HG03575 (cell line): Measurements from ENCODE around the gene RYR1.
"Not testable (repeated sequence)": the region's sequence is repeated elsewhere in the genome, so short reads cannot be mapped to it uniquely, and the experiment has no call there.

ENCODE experiments used
- ATAC-seq: cut with Tn5 transposase; IDR thresholded peaks from one replicate; pipeline ENCODE4 v1.9.1; 2021; ENCODE audit not compliant: unreplicated experiment, insufficient number of reproducible peaks, low FRiP score; ENCODE audit errors: extremely low read depth

Gene RYR1

DNA sequence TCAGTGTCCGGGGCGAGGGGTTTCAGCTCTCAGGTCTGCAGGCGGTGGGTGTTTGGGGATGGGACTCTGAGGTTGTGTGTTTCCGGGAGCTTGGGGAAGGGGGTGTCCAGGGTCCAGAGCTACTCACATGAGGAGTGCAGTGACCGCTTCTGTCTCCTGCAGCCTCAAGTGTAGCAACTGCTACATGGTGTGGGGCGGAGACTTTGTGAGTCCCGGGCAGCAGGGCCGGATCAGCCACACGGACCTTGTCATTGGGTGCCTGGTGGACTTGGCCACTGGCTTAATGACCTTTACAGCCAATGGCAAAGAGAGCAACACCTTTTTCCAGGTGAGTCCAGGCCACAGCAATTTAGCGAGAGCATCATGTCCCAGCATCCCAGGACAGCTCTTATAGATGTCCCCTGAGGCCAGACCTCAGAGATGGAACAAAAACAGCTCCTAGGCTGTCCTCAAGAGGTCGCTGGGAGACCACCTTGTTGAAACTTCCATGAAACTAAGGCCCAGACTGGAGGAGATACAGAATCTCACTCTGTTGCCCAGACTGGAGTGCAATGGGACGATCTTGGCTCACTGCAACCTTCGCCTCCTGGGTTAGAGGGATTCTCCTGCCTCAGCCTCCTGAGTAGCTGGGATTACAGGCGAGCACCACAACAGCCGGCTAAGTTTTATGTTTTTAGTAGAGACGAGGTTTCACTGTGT lies 44.9 kb downstream of the RYR1 start:
- no peak for ATAC-seq

DNA sequence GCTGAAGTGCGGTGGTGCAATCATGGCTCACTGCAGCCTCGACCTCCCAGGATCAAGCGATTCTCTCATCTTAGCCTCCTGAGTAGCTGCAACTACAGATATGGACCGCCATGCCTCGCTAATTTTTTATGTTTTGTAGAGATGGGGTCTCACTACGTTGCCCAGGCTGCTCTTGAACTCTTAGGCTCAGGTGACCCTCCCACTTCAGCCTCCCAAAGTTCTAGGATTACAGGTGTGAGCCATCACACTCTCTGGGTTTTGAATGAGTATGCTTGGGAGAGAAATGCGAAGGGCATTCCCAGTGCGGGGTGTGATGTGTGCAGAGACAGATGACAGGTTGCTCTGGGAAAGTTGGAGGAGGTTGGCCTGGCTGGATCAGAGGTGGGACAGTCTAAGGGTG lies 49.0 kb downstream of the RYR1 start:
- no peak for ATAC-seq

DNA sequence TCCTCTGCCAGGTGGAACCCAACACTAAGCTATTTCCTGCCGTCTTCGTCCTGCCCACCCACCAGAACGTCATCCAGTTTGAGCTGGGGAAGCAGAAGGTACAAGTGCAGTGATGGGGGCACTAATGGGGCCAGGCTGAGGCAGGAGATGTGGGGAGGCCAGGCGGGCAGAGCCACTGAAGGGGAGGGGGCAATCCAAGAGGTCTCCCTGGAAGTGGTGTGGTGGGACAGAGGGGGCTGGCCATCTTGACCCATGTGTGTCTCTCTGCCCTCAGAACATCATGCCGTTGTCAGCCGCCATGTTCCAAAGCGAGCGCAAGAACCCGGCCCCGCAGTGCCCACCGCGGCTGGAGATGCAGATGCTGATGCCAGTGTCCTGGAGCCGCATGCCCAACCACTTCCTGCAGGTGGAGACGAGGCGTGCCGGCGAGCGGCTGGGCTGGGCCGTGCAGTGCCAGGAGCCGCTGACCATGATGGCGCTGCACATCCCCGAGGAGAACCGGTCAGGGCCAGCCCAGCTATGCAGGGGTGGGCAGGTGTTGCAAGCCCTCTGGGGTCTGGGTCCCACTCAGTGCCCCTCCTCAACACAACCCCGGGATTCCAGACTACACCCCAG lies 49.6 kb downstream of the RYR1 start:
- no peak for ATAC-seq

DNA sequence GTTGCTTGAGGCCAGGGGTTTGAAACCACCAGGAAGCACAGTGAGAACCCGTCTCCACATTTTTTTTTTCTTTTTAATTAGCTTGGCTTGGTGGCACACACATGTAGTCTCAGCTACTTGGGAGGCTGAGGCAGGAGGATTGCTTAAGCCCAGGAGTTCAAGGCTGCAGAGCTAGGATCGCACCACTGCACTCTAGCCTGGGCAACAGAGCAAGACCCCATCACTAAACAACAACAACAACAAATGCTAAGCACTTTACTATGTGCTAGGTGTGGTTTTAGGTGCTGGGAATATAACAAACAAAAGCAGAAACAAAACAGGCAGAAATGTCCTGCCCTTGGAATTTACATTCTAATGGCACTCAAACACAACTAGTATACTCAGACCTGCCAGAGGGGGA lies 51.3 kb downstream of the RYR1 start:
- ATAC-seq: no peak

DNA sequence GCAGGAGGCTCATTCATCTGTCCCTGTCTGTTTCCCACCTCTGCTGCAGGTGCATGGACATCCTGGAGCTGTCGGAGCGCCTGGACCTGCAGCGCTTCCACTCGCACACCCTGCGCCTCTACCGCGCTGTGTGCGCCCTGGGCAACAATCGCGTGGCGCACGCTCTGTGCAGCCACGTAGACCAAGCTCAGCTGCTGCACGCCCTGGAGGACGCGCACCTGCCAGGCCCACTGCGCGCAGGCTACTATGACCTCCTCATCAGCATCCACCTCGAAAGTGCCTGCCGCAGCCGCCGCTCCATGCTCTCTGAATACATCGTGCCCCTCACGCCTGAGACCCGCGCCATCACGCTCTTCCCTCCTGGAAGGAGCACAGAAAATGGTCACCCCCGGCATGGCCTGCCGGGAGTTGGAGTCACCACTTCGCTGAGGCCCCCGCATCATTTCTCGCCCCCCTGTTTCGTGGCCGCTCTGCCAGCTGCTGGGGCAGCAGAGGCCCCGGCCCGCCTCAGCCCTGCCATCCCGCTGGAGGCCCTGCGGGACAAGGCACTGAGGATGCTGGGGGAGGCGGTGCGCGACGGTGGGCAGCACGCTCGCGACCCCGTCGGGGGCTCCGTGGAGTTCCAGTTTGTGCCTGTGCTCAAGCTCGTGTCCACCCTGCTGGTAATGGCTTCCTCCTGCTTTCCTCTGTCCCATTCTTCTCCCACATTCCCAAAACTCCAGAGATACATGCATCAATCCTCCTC lies 52.2 kb downstream of the RYR1 start:
- ATAC-seq: no peak

DNA sequence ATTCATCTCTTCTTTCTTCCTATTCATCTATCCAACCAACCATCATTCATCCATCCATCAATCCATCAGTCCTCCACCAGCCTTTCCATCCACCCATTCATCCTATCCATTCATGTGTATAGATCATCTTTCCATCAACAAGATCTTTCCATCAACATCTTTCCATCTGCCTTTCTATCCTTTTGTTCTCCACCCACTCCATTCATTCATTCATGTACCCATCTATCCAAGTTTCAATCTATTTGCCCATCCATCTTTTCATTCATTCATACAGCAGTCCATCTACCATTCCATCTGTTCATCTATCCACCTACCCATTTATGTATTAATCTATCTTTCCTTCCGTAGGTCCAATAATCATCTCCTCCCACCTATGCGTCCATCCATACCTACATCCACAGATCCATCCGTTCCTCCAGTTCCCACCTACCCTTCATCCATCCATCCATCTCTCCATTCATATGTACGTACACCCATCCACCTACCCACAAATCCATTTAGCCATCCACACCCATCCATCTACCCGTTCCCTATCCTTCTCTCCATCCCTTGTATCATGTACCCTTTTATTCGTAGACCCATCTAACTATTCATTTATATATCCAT lies 53.3 kb downstream of the RYR1 start:
- no peak for ATAC-seq

DNA sequence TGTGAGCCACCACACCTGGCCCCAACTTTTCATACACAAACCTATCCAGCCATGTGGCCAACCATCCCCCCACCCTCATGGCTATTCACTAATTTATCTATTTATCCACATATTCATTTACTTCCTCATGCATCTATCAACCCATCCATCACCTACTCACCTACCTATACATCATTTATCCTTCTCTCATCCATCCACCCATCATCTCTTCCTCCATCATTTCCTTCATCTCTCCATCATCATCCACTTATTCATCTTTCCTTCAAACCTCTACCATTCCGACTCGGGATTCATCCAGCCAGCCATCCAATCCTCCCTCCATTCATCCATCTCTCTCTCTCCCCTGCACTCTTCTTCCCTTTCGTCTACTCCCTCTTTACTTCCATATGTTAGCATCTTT lies 54.6 kb downstream of the RYR1 start:
- no peak for ATAC-seq

DNA sequence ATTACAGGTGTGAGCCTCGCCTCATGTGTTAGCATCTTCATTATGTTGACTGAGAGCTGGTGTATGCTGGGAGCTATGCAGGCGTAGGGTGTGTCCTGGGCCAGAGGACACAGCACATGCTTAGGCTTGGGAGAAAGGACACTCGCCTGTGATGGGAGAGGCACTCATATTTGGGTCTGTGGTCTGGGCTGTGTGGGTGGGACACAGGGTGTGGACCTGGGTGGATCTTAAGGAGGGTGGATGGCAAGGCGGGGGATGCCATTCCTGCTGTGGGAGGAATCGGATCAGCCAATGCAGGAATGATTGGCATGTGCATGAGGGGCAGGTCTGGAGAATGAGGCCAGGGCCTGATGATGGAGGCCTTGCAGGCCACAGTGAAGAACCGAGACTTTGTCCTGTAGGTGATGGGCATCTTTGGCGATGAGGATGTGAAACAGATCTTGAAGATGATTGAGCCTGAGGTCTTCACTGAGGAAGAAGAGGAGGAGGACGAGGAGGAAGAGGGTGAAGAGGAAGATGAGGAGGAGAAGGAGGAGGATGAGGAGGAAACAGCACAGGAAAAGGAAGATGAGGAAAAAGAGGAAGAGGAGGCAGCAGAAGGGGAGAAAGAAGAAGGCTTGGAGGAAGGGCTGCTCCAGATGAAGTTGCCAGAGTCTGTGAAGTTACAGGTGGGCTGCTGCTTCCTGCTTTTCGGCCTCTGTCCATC lies 55.4 kb downstream of the RYR1 start:
- no peak for ATAC-seq

DNA sequence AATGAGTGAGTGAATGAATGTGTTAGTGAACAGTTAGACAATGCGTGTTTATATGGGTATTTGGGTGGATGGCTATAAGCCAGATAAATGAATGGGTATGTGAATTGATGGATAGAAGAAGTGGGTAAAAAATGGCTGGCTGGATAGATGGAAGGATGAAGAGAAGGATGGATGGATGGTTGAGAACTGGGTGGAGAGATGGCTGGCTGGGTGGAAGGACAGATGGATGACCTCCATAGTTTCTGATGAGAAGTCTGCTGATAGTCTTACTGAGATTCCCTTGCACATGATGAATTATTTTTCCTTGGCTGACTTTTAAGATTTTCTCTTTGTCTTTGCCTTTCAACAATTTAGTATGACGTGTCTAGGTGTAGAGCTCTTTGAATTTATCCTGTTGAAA lies 57.4 kb downstream of the RYR1 start:
- no peak for ATAC-seq

DNA sequence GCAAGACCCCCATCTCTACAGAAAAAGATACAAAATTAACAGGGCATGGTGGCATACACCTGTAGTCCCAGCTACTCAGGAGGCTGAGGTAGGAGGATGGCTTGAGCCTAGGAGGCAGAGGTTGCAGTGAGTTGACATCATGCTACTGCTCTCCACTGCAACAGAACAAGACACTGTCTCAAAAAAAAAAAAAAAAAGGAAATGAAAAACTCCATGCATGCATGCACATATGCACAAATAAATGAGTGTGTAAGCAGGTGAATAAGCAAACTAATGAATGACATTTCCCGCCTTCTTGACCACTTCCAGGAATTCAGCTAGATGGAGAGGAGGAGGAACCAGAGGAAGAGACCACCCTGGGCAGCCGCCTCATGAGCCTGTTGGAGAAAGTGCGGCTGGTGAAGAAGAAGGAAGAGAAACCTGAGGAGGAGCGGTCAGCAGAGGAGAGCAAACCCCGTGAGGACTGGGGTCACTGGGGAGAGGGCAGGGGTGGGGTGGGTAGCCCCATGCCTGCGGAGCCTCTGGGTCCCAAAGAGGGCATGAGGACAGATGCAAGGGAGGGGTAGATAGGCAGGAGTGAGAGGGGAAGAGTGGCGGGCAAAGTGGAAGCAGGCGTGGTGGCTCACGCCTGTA lies 58.8 kb downstream of the RYR1 start:
- no peak for ATAC-seq

DNA sequence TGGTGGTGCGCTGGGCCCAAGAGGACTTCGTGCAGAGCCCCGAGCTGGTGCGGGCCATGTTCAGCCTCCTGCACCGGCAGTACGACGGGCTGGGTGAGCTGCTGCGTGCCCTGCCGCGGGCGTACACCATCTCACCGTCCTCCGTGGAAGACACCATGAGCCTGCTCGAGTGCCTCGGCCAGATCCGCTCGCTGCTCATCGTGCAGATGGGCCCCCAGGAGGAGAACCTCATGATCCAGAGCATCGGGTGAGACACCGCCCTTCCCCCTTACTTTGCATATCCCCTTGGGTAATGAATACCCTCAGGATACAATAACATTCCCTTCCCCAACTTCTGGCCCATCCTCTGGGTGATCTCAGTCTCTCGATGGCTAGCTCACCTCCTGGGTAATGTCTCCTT lies 60.9 kb downstream of the RYR1 start:
- no peak for ATAC-seq

DNA sequence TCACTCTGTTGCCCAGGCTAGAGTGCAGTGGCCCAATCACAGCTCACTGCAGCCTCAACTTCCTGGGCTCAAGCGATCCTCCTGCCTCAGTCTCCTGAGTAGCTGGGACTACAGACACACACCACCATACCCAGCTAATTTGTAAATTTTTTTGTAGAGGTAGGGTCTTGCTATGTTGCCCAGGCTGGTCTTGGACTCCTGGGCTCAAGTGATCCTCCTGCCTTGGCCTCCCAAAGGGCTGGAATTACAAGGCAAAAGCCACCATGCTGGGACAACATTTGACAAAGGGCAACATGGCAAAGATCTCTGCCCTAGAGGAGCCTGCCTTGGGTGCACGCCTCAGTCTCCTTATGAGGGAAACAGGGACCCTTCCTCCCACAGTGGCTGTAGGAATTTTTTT lies 61.9 kb downstream of the RYR1 start:
- ATAC-seq: not testable (repeated sequence)

DNA sequence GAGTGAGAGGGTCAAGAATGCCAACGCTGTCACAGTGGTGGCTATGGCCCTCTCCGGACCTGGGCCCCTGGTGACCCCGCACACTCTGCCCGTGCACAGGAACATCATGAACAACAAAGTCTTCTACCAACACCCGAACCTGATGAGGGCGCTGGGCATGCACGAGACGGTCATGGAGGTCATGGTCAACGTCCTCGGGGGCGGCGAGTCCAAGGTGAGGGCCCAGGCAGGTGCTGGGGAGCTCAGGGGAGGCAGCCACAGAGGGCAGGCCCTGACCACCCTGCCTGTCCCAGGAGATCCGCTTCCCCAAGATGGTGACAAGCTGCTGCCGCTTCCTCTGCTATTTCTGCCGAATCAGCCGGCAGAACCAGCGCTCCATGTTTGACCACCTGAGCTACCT lies 62.6 kb downstream of the RYR1 start:
- ATAC-seq: no peak

DNA sequence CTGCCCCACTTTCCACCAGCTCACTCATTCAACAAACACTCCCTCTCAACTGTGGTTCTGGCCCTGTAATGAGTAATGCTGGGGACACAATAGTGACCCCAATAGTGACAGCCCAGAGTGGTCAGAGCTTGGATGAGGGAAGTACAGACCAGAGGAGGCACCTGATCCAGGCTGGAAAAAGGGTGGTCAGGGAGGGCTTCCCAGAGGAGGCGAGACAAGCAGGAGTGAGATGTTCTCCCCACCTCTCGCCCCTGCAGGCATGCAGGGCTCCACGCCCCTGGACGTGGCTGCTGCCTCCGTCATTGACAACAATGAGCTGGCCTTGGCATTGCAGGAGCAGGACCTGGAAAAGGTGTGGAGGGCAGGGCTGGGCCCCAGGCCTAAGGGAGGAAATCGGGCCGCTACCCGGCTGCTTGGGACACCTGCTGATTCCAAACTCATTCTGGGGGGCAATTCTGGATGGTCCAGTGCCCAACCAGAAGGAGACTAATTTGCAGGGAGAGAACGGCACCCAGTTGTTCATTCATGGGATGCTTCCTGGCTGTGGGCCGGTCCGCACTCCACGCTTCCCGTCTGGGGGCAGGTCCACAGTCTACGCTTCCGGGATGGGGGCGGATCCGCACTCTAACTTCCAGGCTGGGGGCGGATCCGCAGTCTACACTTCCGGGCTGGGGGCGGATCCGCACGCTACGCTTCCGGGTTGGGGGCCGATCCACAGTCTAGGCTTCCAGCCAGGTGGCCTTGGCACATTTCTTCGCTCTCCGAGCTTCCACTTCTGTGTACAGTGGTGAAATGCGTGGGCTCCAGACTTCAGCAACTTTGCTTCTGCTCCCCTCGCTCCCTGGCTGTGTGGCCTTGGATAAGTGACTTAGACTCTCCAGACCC lies 63.4 kb downstream of the RYR1 start:
- ATAC-seq: no peak

DNA sequence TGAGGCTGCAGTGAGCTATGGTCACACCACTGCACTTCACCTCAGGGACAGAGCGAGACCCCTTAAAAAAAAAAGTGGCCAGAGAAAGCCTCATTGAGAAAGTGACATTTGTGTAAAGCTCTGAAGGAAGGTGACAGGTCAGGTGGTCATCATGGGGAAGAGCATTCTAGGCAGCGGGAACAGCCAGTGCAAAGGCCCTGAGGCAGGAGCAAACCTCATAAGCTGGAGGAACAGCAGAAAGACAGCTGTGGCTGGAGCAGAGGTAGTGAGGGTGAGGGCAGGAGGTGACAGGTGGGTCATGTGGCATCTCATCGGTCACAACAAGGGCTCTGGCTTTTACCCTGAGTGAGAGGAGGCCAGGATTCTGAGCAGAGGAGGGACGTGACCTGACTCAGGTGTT lies 64.4 kb downstream of the RYR1 start:
- no peak for ATAC-seq

DNA sequence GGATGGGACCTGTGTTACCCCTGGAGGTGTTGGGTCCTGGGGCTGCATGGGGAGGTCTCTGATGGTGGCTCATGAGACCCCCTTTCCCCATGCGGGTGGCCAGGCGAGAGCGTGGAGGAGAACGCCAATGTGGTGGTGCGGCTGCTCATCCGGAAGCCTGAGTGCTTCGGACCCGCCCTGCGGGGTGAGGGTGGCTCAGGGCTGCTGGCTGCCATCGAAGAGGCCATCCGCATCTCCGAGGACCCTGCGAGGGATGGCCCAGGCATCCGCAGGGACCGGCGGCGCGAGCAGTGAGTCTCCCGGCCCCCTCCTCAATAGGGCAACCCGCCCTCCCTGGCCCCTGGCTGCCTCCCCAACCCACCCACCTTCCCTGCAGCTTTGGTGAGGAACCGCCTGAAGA lies 66.0 kb downstream of the RYR1 start:
- no peak for ATAC-seq

DNA sequence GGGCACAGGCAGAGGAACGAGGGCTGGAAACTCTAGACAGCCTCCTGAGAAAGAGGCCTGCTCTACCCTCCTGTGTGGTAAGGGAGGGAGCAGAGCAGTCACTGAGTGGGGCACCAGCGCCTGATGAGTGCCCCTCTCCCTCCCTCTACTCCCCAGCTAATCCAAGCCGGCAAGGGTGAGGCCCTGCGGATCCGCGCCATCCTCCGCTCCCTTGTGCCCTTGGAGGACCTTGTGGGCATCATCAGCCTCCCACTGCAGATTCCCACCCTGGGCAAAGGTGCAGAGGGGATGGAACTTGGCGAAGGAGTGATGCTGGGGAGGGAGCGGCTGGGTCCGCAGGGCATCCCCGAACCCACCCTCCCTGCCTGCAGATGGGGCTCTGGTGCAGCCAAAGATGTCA lies 67.0 kb downstream of the RYR1 start:
- no peak for ATAC-seq

DNA sequence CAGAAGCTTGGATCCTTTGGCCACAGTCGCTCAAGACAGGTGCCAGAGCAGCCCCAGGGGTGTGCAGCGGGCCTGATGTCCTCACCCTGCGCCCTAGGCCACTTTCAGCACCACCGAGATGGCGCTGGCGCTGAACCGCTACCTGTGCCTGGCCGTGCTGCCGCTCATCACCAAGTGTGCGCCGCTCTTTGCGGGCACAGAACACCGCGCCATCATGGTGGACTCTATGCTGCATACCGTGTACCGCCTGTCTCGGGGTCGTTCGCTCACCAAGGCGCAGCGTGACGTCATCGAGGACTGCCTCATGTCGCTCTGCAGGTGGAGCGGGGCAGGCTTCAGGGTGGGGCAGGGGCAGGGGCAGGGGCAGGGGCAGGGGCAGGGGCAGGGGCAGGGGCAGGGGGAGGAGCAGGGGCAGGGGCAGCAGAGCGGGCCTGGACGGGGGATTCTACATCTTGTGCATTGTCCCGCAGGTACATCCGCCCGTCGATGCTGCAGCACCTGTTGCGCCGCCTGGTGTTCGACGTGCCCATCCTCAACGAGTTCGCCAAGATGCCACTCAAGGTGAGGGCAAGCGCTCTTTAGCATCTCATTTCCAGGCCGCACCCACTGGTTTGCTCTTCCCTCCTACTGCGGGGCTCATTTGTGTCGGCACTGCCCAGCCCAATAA lies 69.1 kb downstream of the RYR1 start:
- ATAC-seq: no peak
